MM.1S (cell line): ENCODE results near the gene TTLL10.

ENCODE experiments used
- DNase-seq: peaks from one replicate; pipeline ENCODE4 v3.0.0-alpha.2; 2015
- H2AFZ ChIP-seq: fragments of 300-600 bp; sonication (generic); 2 replicates; pipeline ENCODE4 v1.6.0; 2016; ENCODE audit warnings: antibody characterized with exemption, low read length
- H3F3A ChIP-seq: fragments of 300-600 bp; sonication (generic); 2 replicates; pipeline ENCODE4 v1.6.1; 2016; ENCODE audit warnings: mild to moderate bottlenecking, antibody characterized with exemption, low read length, moderate library complexity, mixed read lengths; ENCODE audit not compliant: insufficient read depth
- H3K27ac ChIP-seq: fragments of 300-600 bp; sonication (generic); 2 replicates; pipeline ENCODE4 v1.5.1; 2016; ENCODE audit warnings: mild to moderate bottlenecking, low read length
- H3K27me3 ChIP-seq: fragments of 300-600 bp; sonication (generic); replicated peaks from 2 replicates; pipeline ENCODE4 v1.6.0; 2016; ENCODE audit warnings: low read length; ENCODE audit not compliant: insufficient read depth
- H3K36me3 ChIP-seq: fragments of 300-600 bp; sonication (generic); replicated peaks from 2 replicates; pipeline ENCODE4 v1.6.1; 2016; ENCODE audit warnings: mild to moderate bottlenecking, low read length, mixed read lengths; ENCODE audit not compliant: insufficient read depth
- H3K4me1 ChIP-seq: fragments of 300-600 bp; sonication (generic); 2 replicates; pipeline ENCODE4 v1.6.1; 2016; ENCODE audit warnings: low read length, mixed read lengths
- H3K4me2 ChIP-seq: fragments of 300-600 bp; sonication (generic); 2 replicates; pipeline ENCODE4 v1.6.0; 2016; ENCODE audit warnings: low read depth, low read length
- H3K4me3 ChIP-seq: fragments of 300-600 bp; sonication (generic); 2 replicates; pipeline ENCODE4 v1.5.1; 2016; ENCODE audit warnings: low read length, mixed read lengths
- H3K79me2 ChIP-seq: fragments of 300-600 bp; sonication (generic); 2 replicates; pipeline ENCODE4 v1.6.1; 2016; ENCODE audit warnings: mixed run types, low read length, mixed read lengths
- H3K9ac ChIP-seq: fragments of 300-600 bp; sonication (generic); 2 replicates; pipeline ENCODE4 v1.6.1; 2016; ENCODE audit warnings: low read length, mixed read lengths
- H3K9me2 ChIP-seq: fragments of 300-600 bp; sonication (generic); replicated peaks from 2 replicates; pipeline ENCODE4 v1.6.1; 2016; ENCODE audit warnings: mild to moderate bottlenecking, low read length, mixed read lengths; ENCODE audit not compliant: insufficient read depth
- H3K9me3 ChIP-seq: fragments of 300-600 bp; sonication (generic); replicated peaks from 2 replicates; pipeline ENCODE4 v1.6.1; 2016; ENCODE audit warnings: mild to moderate bottlenecking, low read length, mixed read lengths; ENCODE audit not compliant: insufficient read depth
- H4K20me1 ChIP-seq: fragments of 300-600 bp; sonication (generic); 2 replicates; pipeline ENCODE4 v1.6.1; 2016; ENCODE audit warnings: mild to moderate bottlenecking, low read length, moderate library complexity, mixed read lengths; ENCODE audit not compliant: insufficient read depth
- CTCF ChIP-seq: fragments of 300-600 bp; sonication (generic); IDR thresholded peaks from 2 replicates; pipeline ENCODE4 v1.5.1; 2016; ENCODE audit warnings: antibody characterized with exemption, low read length, mixed read lengths
- EZH2 ChIP-seq: fragments of 300-600 bp; sonication (generic); optimal IDR thresholded peaks from 2 replicates; pipeline ENCODE3; 2017; ENCODE audit warnings: low read depth, mild to moderate bottlenecking, antibody characterized with exemption, low read length, mixed read lengths
- EZH2phosphoT487 ChIP-seq: fragments of 300-600 bp; sonication (generic); IDR thresholded peaks from 2 replicates; pipeline ENCODE4 v1.6.1; 2018; ENCODE audit warnings: antibody characterized with exemption, low read length

Gene TTLL10

GRCh38 chr1:1229770-1230169, 56.1 kb downstream of the TTLL10 start:
- H3K9me3 ChIP-seq, result no peaks in the 10 kb centered on the region
- no peaks in the 10 kb centered on the region for H3K27me3 ChIP-seq
- no peak overlapping the region for H2AFZ ChIP-seq
- H3K27ac ChIP-seq, result no peak overlapping the region
- H3K4me3 ChIP-seq, result no peak overlapping the region
- H4K20me1 ChIP-seq, result no peaks in the 10 kb centered on the region
- DNase-seq, result no peak
- H3K9me2 ChIP-seq, result no peaks in the 10 kb centered on the region
- no peak overlapping the region for H3K4me2 ChIP-seq
- TF ChIP-seq CTCF, result no peak
- TF ChIP-seq EZH2, result no peak
- TF ChIP-seq EZH2phosphoT487, result no peak
- H3K4me1 ChIP-seq, result 0 out of 2 replicates have a peak, but pooled peaks cover 3% of the 10 kb centered on the region
- H3K36me3 ChIP-seq, result peaks cover 5% of the 10 kb centered on the region; the same call in 1 of the 2 replicates
- H3K9ac ChIP-seq, result no peak overlapping the region
- no peaks in the 10 kb centered on the region for H3F3A ChIP-seq
- peaks cover 72% of the 10 kb centered on the region for H3K79me2 ChIP-seq

- H3K4me3 ChIP-seq, result peak overlapping the region; percentile 83
- H3K9me3 ChIP-seq, result no peaks in the 10 kb centered on the region
- H3K4me1 ChIP-seq, result 0 out of 2 replicates have a peak, but pooled peaks cover 3% of the 10 kb centered on the region
- H3K79me2 ChIP-seq, result peaks cover 61% of the 10 kb centered on the region
- H3K9ac ChIP-seq, result peak overlapping the region; percentile 72
- H3F3A ChIP-seq, result no peaks in the 10 kb centered on the region
- peak overlapping the region; percentile 3; the same call in 1 of the 2 replicates for H3K27ac ChIP-seq
- no peaks in the 10 kb centered on the region for H3K27me3 ChIP-seq
- peak overlapping the region; percentile 19; the same call in 1 of the 2 replicates for H2AFZ ChIP-seq
- no peaks in the 10 kb centered on the region for H3K9me2 ChIP-seq
- no peak for DNase-seq
- TF ChIP-seq EZH2phosphoT487, result no peak
- no peak for TF ChIP-seq EZH2
- no peak; the same call in 1 of the 2 replicates for TF ChIP-seq CTCF
- peak overlapping the region; percentile 77 for H3K4me2 ChIP-seq
- peaks cover 5% of the 10 kb centered on the region; the same call in 1 of the 2 replicates for H3K36me3 ChIP-seq
- no peaks in the 10 kb centered on the region for H4K20me1 ChIP-seq
Observed at GRCh38 chr1:1230656-1231399, 57.1 kb downstream of the TTLL10 start.

GRCh38 chr1:1231400-1232207, 57.9 kb downstream of the TTLL10 start, which contains the start of gene SDF4:
SDF4 (minus strand) TSS chr1:1232001; CDS start chr1:1228772, 3,229 bp downstream.
- peaks cover 5% of the 10 kb centered on the region; the same call in 1 of the 2 replicates for H3K36me3 ChIP-seq
- H3K79me2 ChIP-seq, result peaks cover 54% of the 10 kb centered on the region
- H3K9ac ChIP-seq, result peak within 1 kb of the TSS; percentile 72
- TF ChIP-seq EZH2phosphoT487 (no peak), EZH2 (no peak), CTCF (no peak)
- H4K20me1 ChIP-seq, result no peaks in the 10 kb centered on the region
- DNase-seq, result peak; percentile 97
- peak within 1 kb of the TSS; percentile 19 for H2AFZ ChIP-seq
- no peaks in the 10 kb centered on the region for H3K27me3 ChIP-seq
- H3K27ac ChIP-seq, result peak within 1 kb of the TSS; percentile 3; the same call in 1 of the 2 replicates
- peak within 1 kb of the TSS; percentile 83 for H3K4me3 ChIP-seq
- H3F3A ChIP-seq, result no peaks in the 10 kb centered on the region
- H3K9me3 ChIP-seq, result no peaks in the 10 kb centered on the region
- H3K9me2 ChIP-seq, result no peaks in the 10 kb centered on the region
- peak within 1 kb of the TSS; percentile 77 for H3K4me2 ChIP-seq
- H3K4me1 ChIP-seq, result 0 out of 2 replicates have a peak, but pooled peaks cover 3% of the 10 kb centered on the region
